CD4-positive, CD25-positive, alpha-beta regulatory T cell (primary cell): ENCODE results near the gene WNK2. TPM values are rescaled to one million over a fixed set of nuclear protein-coding genes. Genes with fewer than 3 reads are reported as not detected.
A peak's percentile ranks its signal among the peaks of the same experiment; 100 is the strongest.

Source experiments
- ATAC-seq, 2 donors: fragments of 150-1000 bp; cut with Tn5 transposase; one replicate each; pipeline ENCODE4 v1.10.0; 2021; ENCODE audit warnings: low read depth in 2 of 2, moderate number of reproducible peaks in 2 of 2, moderate library complexity in 1 of 2
- DNase-seq, 3 donors: peaks; one replicate each; pipeline versions ENCODE4 v3.0.0 to v3.0.0-alpha.2; 2012 to 2022; ENCODE audit warnings: mixed read lengths in 1 of 3
- H3K27ac ChIP-seq: one replicate; pipeline ENCODE4 v1.7.0; 2013; ENCODE audit warnings: mild to moderate bottlenecking, low read length; ENCODE audit not compliant: insufficient read depth, poor library complexity, severe bottlenecking
- H3K27me3 ChIP-seq: one replicate; pipeline ENCODE4 v1.7.0; 2013; ENCODE audit warnings: low read length; ENCODE audit not compliant: control insufficient read depth, insufficient read depth
- H3K36me3 ChIP-seq: one replicate; pipeline ENCODE4 v1.7.0; 2013; ENCODE audit warnings: mild to moderate bottlenecking, low read length, moderate library complexity; ENCODE audit not compliant: control insufficient read depth, insufficient read depth
- H3K4me1 ChIP-seq: 2 replicates; pipeline ENCODE4 v1.7.0; 2013; ENCODE audit warnings: mild to moderate bottlenecking, low read length; ENCODE audit not compliant: insufficient read depth, control insufficient read depth, poor library complexity, severe bottlenecking
- H3K4me3 ChIP-seq: one replicate; pipeline ENCODE4 v1.7.0; 2013; ENCODE audit warnings: low read depth, mild to moderate bottlenecking, low read length, moderate library complexity
- H3K9me3 ChIP-seq, 2 experiments: 1 replicate in 1 of 2; 2 replicates in 1 of 2; pipeline ENCODE4 v1.7.0; 2013; ENCODE audit warnings: low read length in 2 of 2, mild to moderate bottlenecking in 1 of 2, moderate library complexity in 1 of 2; ENCODE audit not compliant: control insufficient read depth in 2 of 2
- H3K27ac Mint-ChIP-seq, 3 donors: one replicate each; pipeline ENCODE4 v1.8.0; 2020 to 2022; ENCODE audit warnings: mild to moderate bottlenecking in 3 of 3, mixed read lengths in 3 of 3, moderate library complexity in 2 of 3
- H3K27me3 Mint-ChIP-seq: one replicate; pipeline ENCODE4 v1.8.0; 2022; ENCODE audit warnings: mild to moderate bottlenecking, mixed read lengths
- H3K36me3 Mint-ChIP-seq: one replicate; pipeline ENCODE4 v1.8.0; 2020; ENCODE audit warnings: mixed read lengths
- H3K4me1 Mint-ChIP-seq, 4 donors: one replicate each; pipeline ENCODE4 v1.8.0; 2020 to 2022; ENCODE audit warnings: mixed read lengths in 4 of 4, mild to moderate bottlenecking in 1 of 4
- H3K4me3 Mint-ChIP-seq, 4 donors: one replicate each; pipeline ENCODE4 v1.8.0; 2020 to 2022; ENCODE audit warnings: mild to moderate bottlenecking in 4 of 4, mixed read lengths in 4 of 4, moderate library complexity in 3 of 4
- H3K9me3 Mint-ChIP-seq, 7 donors: one replicate each; pipeline ENCODE4 v1.8.0; 2020 to 2022; ENCODE audit warnings: mixed read lengths in 7 of 7, mild to moderate bottlenecking in 3 of 7, moderate library complexity in 2 of 7
- polyA plus RNA-seq, 4 donors: library from polyadenylated mRNA; unstranded; fragments of 300-500 nt; fragmentation: Illumina TruSeq; gene quantifications; one replicate each; pipeline ENCODE4 v1.2.3, GENCODE V29; 2021
- total RNA-seq: library from RNA; stranded (reverse); gene quantifications from one replicate; pipeline ENCODE4 v1.2.3, GENCODE V29; 2022

Gene WNK2
- total and polyA plus RNA-seq, 5 donors from 2014 or later: 0.22 TPM; not detected in 4

DNA sequence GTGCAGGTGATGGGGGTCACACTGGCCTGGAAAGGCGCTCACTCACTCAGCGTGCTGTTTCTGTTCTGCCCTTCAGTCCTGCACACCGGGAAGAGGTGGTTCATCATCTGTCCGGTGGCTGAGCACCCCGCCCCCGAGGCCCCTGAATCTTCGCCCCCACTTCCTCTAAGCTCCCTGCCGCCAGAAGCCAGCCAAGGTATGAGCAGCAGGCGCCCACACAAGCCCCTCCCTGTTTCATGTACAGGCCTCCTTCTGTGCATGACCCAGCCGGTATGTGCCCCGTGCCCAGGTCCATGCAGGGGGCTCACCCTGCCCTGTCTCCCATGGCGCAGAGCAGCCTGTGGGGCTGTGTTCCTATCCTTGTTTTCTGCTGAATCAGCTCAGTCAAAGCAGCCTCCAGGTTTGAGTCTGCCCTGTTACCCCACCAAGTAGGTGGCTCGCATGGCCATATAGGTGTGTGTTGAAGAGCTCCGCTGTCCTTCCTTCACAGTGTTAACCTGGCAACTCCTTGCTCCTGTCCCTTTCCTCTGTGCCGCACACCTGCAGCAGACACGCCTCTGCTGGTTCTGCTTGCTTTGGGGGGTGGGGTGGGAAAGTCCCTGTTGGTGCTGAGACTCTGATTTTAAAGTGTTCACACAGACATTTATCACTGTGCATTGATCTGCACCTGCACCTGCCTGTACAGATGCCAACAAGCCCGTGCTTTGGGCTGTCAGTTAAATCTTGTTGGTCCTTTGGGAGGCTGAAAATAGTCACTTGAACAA lies 84.8 kb downstream of the WNK2 start:
- Histone ChIP-seq H3K9me3 (peaks cover 0 to under 1% of the 10 kb centered on the region in 2 experiments), H3K4me1 (peaks cover 20% of the 10 kb centered on the region), H3K36me3 (no peaks in the 10 kb centered on the region), H3K4me3 (peak overlapping the region; percentile 47), H3K27me3 (peaks cover 2% of the 10 kb centered on the region), H3K27ac (no peak overlapping the region)
- H3K4me3 Mint-ChIP-seq: peak overlapping the region; percentile 3 to 90 (median 80)
- peaks cover 12% of the 10 kb centered on the region for H3K27me3 Mint-ChIP-seq
- peaks cover 5 to 58% (median 26%) of the 10 kb centered on the region in 4 donors for H3K4me1 Mint-ChIP-seq
- peak in 2 of 3 donors; percentile 46 to 50 for DNase-seq
- H3K36me3 Mint-ChIP-seq: peaks cover 3% of the 10 kb centered on the region
- peak; percentile 54 to 65 for ATAC-seq
- H3K27ac Mint-ChIP-seq: peak overlapping the region; percentile 64 to 94 (median 79)
- H3K9me3 Mint-ChIP-seq: peaks cover 0 to 11% (median 4%) of the 10 kb centered on the region in 7 donors

DNA sequence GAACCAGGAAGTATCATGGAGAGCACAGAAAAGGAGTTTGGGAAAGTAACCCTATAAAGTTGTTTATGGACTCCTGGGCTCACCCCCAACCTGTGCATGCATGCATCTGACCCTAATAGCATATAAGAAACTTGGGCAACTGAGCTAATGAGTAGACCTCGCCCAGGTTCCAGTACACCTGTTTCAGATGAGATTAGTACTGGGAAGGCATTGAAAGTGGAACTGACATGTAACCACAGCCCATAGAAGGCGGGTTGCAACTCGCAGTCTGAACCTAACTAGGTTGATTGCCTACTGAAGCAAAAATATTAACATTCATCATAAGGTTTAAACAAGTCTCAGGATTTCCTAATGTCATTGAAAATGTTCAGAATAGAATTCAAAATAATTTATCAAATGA lies 87.0 kb downstream of the WNK2 start:
- peaks cover 17% of the 10 kb centered on the region for H3K27me3 Mint-ChIP-seq
- Histone ChIP-seq H3K9me3 (peaks cover 0 to 3% of the 10 kb centered on the region in 2 experiments), H3K36me3 (no peaks in the 10 kb centered on the region), H3K27ac (no peak overlapping the region), H3K4me3 (no peak overlapping the region), H3K4me1 (peaks cover 20% of the 10 kb centered on the region), H3K27me3 (peaks cover 2% of the 10 kb centered on the region)
- H3K9me3 Mint-ChIP-seq: peaks cover 0 to 11% (median 4%) of the 10 kb centered on the region in 7 donors
- DNase-seq (peak in 1 of 3 donors; percentile 18), ATAC-seq (no peak)
- peaks cover 5 to 47% (median 21%) of the 10 kb centered on the region in 4 donors for H3K4me1 Mint-ChIP-seq
- peak overlapping the region in 1 of 3 donors; percentile 64 for H3K27ac Mint-ChIP-seq
- H3K4me3 Mint-ChIP-seq: peak overlapping the region in 1 of 4 donors; percentile 35
- peaks cover 3% of the 10 kb centered on the region for H3K36me3 Mint-ChIP-seq

DNA sequence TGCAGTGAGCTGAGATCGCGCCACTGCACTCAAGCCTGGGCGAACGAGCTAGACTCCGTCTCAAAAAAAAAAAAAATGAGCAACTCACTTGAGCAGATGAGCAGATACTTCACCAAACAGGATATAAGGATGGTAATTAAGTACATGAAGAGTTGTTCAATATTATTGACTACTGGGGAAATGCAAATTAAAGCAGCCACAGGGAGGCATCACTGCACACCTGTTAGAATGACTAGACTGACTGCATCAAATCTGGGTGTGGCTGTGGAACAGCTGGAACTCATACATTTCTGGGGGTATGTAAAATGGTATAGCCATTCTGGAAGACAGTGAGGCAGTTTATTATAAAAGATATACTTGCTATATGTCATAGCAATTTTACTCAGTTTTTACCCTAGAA lies 93.0 kb downstream of the WNK2 start:
- H3K27me3 Mint-ChIP-seq: peaks cover 51% of the 10 kb centered on the region

DNA sequence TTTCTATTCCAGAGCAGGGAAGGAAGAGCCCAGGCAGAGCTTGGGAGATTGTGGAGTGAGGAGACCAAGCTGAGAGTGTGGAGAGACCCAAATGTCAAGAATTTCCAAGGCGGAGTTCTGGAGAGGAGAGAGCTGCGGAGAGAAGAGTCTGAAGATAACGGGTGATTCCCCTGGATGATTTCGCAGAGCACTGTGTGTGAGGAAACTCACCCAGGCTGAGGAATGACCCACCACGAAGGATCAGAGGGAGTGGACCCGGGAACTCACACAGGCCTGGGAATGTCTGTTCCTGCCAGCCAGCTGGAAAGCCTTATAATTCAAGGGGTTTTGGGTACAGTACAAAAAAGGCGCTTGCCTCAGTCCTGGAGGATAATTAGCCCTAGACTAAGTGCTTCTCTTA lies 94.2 kb downstream of the WNK2 start:
- Histone ChIP-seq H3K36me3 (no peaks in the 10 kb centered on the region), H3K9me3 (peaks cover 0 to 3% of the 10 kb centered on the region in 2 experiments), H3K4me3 (no peak overlapping the region), H3K27ac (no peak overlapping the region), H3K4me1 (no peaks in the 10 kb centered on the region), H3K27me3 (peaks cover 18% of the 10 kb centered on the region)
- Mint-ChIP-seq H3K4me1 (peaks cover 0 to 5% (median 1%) of the 10 kb centered on the region in 4 donors), H3K9me3 (peaks cover 0 to 2% (median 0%) of the 10 kb centered on the region in 7 donors), H3K27ac (no peak overlapping the region), H3K4me3 (no peak overlapping the region), H3K36me3 (no peaks in the 10 kb centered on the region), H3K27me3 (peaks cover 57% of the 10 kb centered on the region)
- ATAC-seq (no peak), DNase-seq (no peak)

More for the DNA sequence above, 93.0 kb downstream of the WNK2 start:
- peaks cover 18% of the 10 kb centered on the region for H3K27me3 ChIP-seq
- H3K9me3 ChIP-seq: peaks cover 0 to 3% of the 10 kb centered on the region in 2 experiments
- peaks cover 0 to 3% (median 2%) of the 10 kb centered on the region in 7 donors for H3K9me3 Mint-ChIP-seq
- no peak overlapping the region for H3K4me3 Mint-ChIP-seq
- no peak overlapping the region for H3K27ac Mint-ChIP-seq
- peaks cover 2 to 7% (median 2%) of the 10 kb centered on the region in 4 donors for H3K4me1 Mint-ChIP-seq
- H3K4me1 ChIP-seq: no peaks in the 10 kb centered on the region
- ATAC-seq (no peak), DNase-seq (peak in 1 of 3 donors; percentile 54)
- no peaks in the 10 kb centered on the region for H3K36me3 Mint-ChIP-seq
- no peak overlapping the region for H3K4me3 ChIP-seq
- H3K36me3 ChIP-seq: no peaks in the 10 kb centered on the region
- H3K27ac ChIP-seq: no peak overlapping the region

DNA sequence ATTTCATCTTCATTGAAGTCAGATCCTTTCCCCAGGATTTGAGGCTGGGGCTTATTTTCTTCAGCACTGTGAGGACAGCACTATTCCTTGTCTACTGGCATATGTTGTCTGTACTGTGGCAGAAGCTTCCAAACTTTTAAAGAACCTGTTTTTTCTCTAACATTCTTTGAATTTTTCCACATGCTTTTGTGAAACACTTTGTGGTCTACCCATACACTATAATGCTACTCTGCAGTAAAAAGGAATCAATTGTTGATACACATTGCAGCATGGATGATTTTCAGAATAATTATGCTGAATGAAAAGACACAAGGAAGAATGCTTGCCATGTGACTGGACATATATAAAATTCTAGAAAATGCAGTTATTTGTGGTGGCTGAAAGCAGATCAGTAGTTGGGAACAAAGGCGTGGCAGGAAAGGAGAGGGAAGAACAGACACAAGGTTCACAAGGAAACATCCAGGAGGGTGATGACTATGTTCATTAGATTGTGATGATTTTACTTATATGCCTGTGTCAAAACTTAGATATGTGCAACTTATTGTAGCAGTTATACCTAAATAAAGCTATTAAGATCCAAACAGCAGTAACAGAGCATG lies 96.8 kb downstream of the WNK2 start:
- Mint-ChIP-seq H3K4me1 (peaks cover 0 to 5% (median 1%) of the 10 kb centered on the region in 4 donors), H3K4me3 (no peak overlapping the region), H3K9me3 (peaks cover 0 to 6% (median 2%) of the 10 kb centered on the region in 7 donors), H3K27ac (no peak overlapping the region), H3K27me3 (peaks cover 66% of the 10 kb centered on the region), H3K36me3 (peaks cover 3% of the 10 kb centered on the region)
- H3K27ac ChIP-seq: no peak overlapping the region
- no peaks in the 10 kb centered on the region for H3K36me3 ChIP-seq
- H3K4me3 ChIP-seq: no peak overlapping the region
- no peaks in the 10 kb centered on the region for H3K9me3 ChIP-seq
- DNase-seq (no peak), ATAC-seq (no peak)
- peaks cover 21% of the 10 kb centered on the region for H3K27me3 ChIP-seq
- no peaks in the 10 kb centered on the region for H3K4me1 ChIP-seq

DNA sequence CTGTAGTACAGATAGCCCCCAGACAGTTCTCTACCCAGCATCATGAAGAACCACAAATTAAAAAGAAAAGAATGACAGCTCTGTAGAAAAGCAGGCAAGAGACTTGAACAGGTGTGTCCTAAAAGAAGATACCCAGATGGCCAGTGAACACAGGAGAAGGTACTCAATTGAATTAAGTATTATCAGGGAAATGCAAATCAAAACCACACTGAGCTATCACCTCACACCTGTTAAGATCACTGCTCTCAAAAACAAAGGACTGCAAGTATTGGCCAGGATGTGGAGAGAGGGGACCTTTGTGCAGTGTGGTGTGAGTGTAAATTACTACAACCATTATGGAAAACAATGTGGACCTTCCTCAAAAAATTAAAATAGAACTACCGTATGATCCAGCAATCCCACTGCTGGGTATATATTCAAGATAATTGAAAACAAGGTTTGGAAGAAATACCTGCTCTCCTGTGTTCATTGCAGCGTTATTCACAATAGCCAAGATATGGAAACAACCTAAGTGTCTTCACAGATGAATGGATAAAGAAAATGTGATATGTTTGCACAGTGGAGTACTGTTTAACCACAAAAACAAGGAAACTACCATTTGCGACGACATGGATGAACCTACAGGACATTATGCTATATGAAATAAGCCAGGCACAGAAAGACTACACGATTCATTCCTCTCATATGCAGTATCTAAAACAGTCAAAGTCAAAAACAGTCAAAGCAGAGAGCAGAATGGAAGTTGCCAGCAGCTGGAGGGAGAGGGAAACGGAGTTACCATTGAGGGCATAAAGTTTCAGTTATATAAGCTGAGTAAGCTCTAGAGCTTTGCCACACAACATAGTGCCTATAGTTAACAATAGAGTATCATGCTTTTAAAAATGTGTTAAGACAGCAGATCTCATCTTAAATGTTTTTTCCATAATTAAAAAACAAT lies 102.6 kb downstream of the WNK2 start:
- no peaks in the 10 kb centered on the region for H3K9me3 ChIP-seq
- no peaks in the 10 kb centered on the region for H3K4me1 ChIP-seq
- DNase-seq (no peak), ATAC-seq (no peak)
- H3K27me3 Mint-ChIP-seq: peaks cover 22% of the 10 kb centered on the region
- H3K36me3 Mint-ChIP-seq: peaks cover 3% of the 10 kb centered on the region
- H3K27ac Mint-ChIP-seq: no peak overlapping the region
- H3K9me3 Mint-ChIP-seq: peaks cover 0 to 6% (median 2%) of the 10 kb centered on the region in 7 donors
- no peak overlapping the region for H3K4me3 Mint-ChIP-seq
- H3K36me3 ChIP-seq: no peaks in the 10 kb centered on the region
- no peak overlapping the region for H3K27ac ChIP-seq
- peaks cover 0 to 2% (median 0%) of the 10 kb centered on the region in 4 donors for H3K4me1 Mint-ChIP-seq
- no peak overlapping the region for H3K4me3 ChIP-seq
- peaks cover 3% of the 10 kb centered on the region for H3K27me3 ChIP-seq

DNA sequence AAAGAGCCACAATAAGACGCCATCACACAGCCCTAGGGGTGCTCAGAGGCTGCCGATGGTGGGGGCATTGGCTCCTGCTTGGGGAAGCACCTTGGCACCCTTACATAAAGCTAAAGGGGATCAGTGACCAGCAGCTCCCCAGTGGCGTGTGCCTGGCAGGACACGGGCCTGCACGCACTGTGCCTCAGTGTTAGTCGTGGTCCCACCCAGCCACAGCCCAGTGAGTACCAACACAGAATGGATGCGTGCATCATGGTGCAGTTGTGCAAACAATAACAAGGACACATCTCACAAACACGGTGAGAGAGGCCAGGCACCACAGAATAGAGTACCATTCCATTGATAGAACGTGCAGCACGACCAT lies 103.2 kb downstream of the WNK2 start:
- peaks cover 3% of the 10 kb centered on the region for H3K36me3 Mint-ChIP-seq
- DNase-seq (no peak), ATAC-seq (no peak)
- H3K4me3 Mint-ChIP-seq: no peak overlapping the region
- peaks cover 3% of the 10 kb centered on the region for H3K27me3 ChIP-seq
- H3K36me3 ChIP-seq: no peaks in the 10 kb centered on the region
- H3K4me1 Mint-ChIP-seq: peaks cover 0 to 2% (median 0%) of the 10 kb centered on the region in 4 donors
- peaks cover 16% of the 10 kb centered on the region for H3K27me3 Mint-ChIP-seq
- H3K9me3 Mint-ChIP-seq: peaks cover 0 to 6% (median 2%) of the 10 kb centered on the region in 7 donors
- no peaks in the 10 kb centered on the region for H3K9me3 ChIP-seq
- H3K27ac Mint-ChIP-seq: no peak overlapping the region
- H3K4me1 ChIP-seq: no peaks in the 10 kb centered on the region
- H3K4me3 ChIP-seq: no peak overlapping the region
- H3K27ac ChIP-seq: no peak overlapping the region
